Liver (tissue), 3 donors: ENCODE data around the gene BICDL1.
"Not testable (repeated sequence)": the region's sequence is repeated elsewhere in the genome, so short reads cannot be mapped to it uniquely, and the experiment has no call there.

Experiments used
- CTCF ChIP-seq: fragments of 150-350 bp; IDR thresholded peaks from 2 replicates; pipeline ENCODE4 v1.5.1; 2017; ENCODE audit warnings: improper control_type of control experiment, low read depth, low read length; ENCODE audit not compliant: missing input control
- EGR1 ChIP-seq, 2 donors: IDR thresholded peaks; 2 replicates each; pipeline ENCODE4 v1.6.1; 2016 to 2018; ENCODE audit warnings: antibody characterized with exemption in 2 of 2, low read depth in 2 of 2
- FOXA1 ChIP-seq: IDR thresholded peaks from 2 replicates; pipeline ENCODE4 v1.6.1; 2016; ENCODE audit warnings: antibody characterized with exemption
- JUND ChIP-seq, 2 donors: IDR thresholded peaks; 2 replicates each; pipeline ENCODE4 v1.6.1; 2016; ENCODE audit warnings: antibody characterized with exemption in 2 of 2
- RXRA ChIP-seq, 2 donors: IDR thresholded peaks; 2 replicates each; pipeline ENCODE4 v1.6.1; 2017 to 2018; ENCODE audit warnings: antibody characterized with exemption in 2 of 2, mild to moderate bottlenecking in 1 of 2
- TAF1 ChIP-seq: conservative IDR thresholded peaks from 2 replicates; pipeline ENCODE4 v1.6.1; 2016; ENCODE audit warnings: antibody characterized with exemption, mild to moderate bottlenecking
- YY1 ChIP-seq: IDR thresholded peaks from 2 replicates; pipeline ENCODE4 v1.6.1; 2016; ENCODE audit warnings: antibody characterized with exemption, mild to moderate bottlenecking
- ZBTB33 ChIP-seq: IDR thresholded peaks from 2 replicates; pipeline ENCODE4 v1.6.1; 2016; ENCODE audit warnings: antibody characterized with exemption
- TF ChIP-seq, protein P1 (sequence below): IDR thresholded peaks from 2 replicates; pipeline ENCODE4 v1.6.1; 2016; ENCODE audit warnings: antibody characterized with exemption
- donor health status: healthy.
- donor health status: healthy.

DNA sequence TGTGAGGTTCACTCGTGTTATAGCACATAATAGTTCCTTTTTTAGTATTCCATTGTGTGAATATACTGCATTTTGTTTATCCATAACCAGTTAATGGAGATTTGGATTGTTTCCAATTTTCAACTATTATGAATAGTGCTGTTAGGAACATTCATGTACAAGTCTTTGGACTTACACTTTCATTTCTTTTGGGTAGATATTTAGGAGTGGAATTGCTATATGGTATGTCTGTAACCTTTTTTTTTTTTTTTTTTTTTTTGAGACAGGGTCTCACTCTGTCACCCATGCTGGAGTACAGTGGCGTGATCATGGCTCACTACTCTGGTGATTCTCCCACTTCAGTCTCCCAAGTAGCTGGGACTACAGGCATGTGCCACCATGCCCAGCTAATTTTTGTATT is 27.2 kb downstream of the BICDL1 start:
- not testable (repeated sequence) for TF ChIP-seq RXRA (IDR thresholded peaks at IDR 0.05); CTCF; YY1; TAF1; ZBTB33; JUND (IDR thresholded peaks at IDR 0.05); FOXA1; EGR1 (IDR thresholded peaks at IDR 0.05; ENCODE audit: low read depth in 2 of 2)
- TF ChIP-seq, protein P1, sequence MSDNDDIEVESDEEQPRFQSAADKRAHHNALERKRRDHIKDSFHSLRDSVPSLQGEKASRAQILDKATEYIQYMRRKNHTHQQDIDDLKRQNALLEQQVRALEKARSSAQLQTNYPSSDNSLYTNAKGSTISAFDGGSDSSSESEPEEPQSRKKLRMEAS: not testable (repeated sequence)
